HUDEP-2 (cell line): ENCODE measurements around the gene USP8.
"Not testable (repeated sequence)": the region's sequence is repeated elsewhere in the genome, so short reads cannot be mapped to it uniquely, and the experiment has no call there.

Source experiments
- DNase-seq, 76 experiments: peaks; one replicate each; lab custom pipeline; 2025; ENCODE audit not compliant: unreplicated experiment in 76 of 76; lab: John Stamatoyannopoulos, UW

The USP8 gene

GRCh38 chr15:50438251-50438650 is 14.0 kb downstream of the USP8 start:
- DNase-seq = no peak

- DNase-seq = no peak
These were observed 16.7 kb downstream of the USP8 start for GRCh38 chr15:50440932-50441331.

GRCh38 chr15:50452927-50453326 is 28.7 kb downstream of the USP8 start:
- no peak for DNase-seq

GRCh38 chr15:50458348-50459112 is 34.3 kb downstream of the USP8 start:
- DNase-seq = no peak

- no peak for DNase-seq
These were observed 39.5 kb downstream of the USP8 start for GRCh38 chr15:50463423-50464358.

GRCh38 chr15:50471072-50471471 is 46.9 kb downstream of the USP8 start:
- DNase-seq = no peak

- DNase-seq = no peak
These were observed 51.9 kb downstream of the USP8 start for GRCh38 chr15:50476143-50476542.

- no peak for DNase-seq
These were observed 60.6 kb downstream of the USP8 start for GRCh38 chr15:50484781-50485180.

GRCh38 chr15:50485389-50485788 is 61.2 kb downstream of the USP8 start:
- no peak for DNase-seq

GRCh38 chr15:50487287-50487686 is 63.1 kb downstream of the USP8 start:
- DNase-seq = no peak

- DNase-seq = no peak
These were observed 69.4 kb downstream of the USP8 start for GRCh38 chr15:50493625-50494024.

- not testable (repeated sequence) for DNase-seq
These were observed 70.3 kb downstream of the USP8 start for GRCh38 chr15:50494547-50494946.

- DNase-seq = no peak
These were observed 72.5 kb downstream of the USP8 start for GRCh38 chr15:50496692-50497091.

- no peak for DNase-seq
These were observed 76.1 kb downstream of the USP8 start for GRCh38 chr15:50500352-50500751.

GRCh38 chr15:50501815-50502214 is 77.6 kb downstream of the USP8 start:
- no peak for DNase-seq

- DNase-seq = no peak
These were observed 78.9 kb downstream of the USP8 start for GRCh38 chr15:50503144-50503543.

- DNase-seq = not testable (repeated sequence)
These were observed 81.5 kb downstream of the USP8 start for GRCh38 chr15:50505656-50506055.

GRCh38 chr15:50506121-50506520 is 81.9 kb downstream of the USP8 start:
- DNase-seq = no peak

GRCh38 chr15:50513001-50513400 is 88.8 kb downstream of the USP8 start:
- DNase-seq = no peak

- DNase-seq = no peak
These were observed 95.7 kb downstream of the USP8 start for GRCh38 chr15:50519740-50520425.

GRCh38 chr15:50523851-50524251 is 99.6 kb downstream of the USP8 start:
- DNase-seq = no peak
